Central memory CD8-positive, alpha-beta T cell (primary cell): ENCODE data around the gene GIGYF2.
"Not testable (repeated sequence)": the region's sequence is repeated elsewhere in the genome, so short reads cannot be mapped to it uniquely, and the experiment has no call there.

Source experiments
- ATAC-seq: fragments of 150-1000 bp; cut with Tn5 transposase; replicated peaks from 2 replicates; pipeline ENCODE4 v1.10.0; 2022; ENCODE audit warnings: mild to moderate bottlenecking, moderate FRiP score, moderate number of reproducible peaks; ENCODE audit not compliant: poor library complexity, severe bottlenecking; ENCODE audit errors: extremely low read depth
- DNase-seq, 2 donors: peaks; one replicate each; pipeline ENCODE4 v3.0.0; 2021; ENCODE audit warnings: low spot score in 2 of 2
- H3K27ac Mint-ChIP-seq: one replicate; pipeline ENCODE4 v1.8.0; 2022; ENCODE audit warnings: low read depth, mild to moderate bottlenecking, moderate library complexity, mixed read lengths
- H3K27me3 Mint-ChIP-seq: one replicate; pipeline ENCODE4 v1.8.0; 2022; ENCODE audit warnings: mixed read lengths
- H3K36me3 Mint-ChIP-seq: one replicate; pipeline ENCODE4 v1.8.0; 2022; ENCODE audit warnings: mild to moderate bottlenecking, moderate library complexity, mixed read lengths; ENCODE audit not compliant: insufficient read depth
- H3K4me1 Mint-ChIP-seq: one replicate; pipeline ENCODE4 v1.8.0; 2022; ENCODE audit warnings: mixed read lengths
- H3K4me3 Mint-ChIP-seq: one replicate; pipeline ENCODE4 v1.8.0; 2022; ENCODE audit warnings: mild to moderate bottlenecking, moderate library complexity, mixed read lengths
- H3K9me3 Mint-ChIP-seq: one replicate; pipeline ENCODE4 v1.8.0; 2022; ENCODE audit warnings: mixed read lengths

Gene GIGYF2

DNA sequence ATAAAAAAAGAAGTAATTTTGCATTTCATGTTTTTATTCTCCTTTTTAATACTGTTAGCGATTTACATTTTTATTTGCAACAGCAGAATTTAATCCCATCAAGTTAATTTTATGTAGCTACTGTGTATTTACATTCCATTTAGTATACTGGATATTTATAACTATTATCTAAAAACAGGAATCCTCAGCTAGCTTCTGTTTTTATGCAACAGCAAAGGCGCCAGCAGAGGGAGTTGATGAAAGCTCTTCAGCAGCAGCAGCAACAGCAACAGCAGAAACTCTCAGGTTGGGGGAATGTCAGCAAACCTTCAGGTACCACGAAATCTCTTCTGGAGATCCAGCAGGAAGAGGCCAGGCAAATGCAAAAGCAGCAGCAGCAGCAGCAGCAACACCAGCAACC lies 146.7 kb downstream of the GIGYF2 start:
- DNase-seq (no peak), ATAC-seq (no peak)
- no peaks in the 10 kb centered on the region for H3K9me3 Mint-ChIP-seq
- no peaks in the 10 kb centered on the region for H3K27me3 Mint-ChIP-seq
- H3K4me1 Mint-ChIP-seq: peaks cover 10% of the 10 kb centered on the region
- H3K4me3 Mint-ChIP-seq: no peak overlapping the region
- H3K36me3 Mint-ChIP-seq: peaks cover 74% of the 10 kb centered on the region
- H3K27ac Mint-ChIP-seq: no peak overlapping the region

GRCh38 chr2:232846055-232846454 lies 148.9 kb downstream of the GIGYF2 start:
- Mint-ChIP-seq H3K27ac (no peak overlapping the region), H3K4me1 (no peaks in the 10 kb centered on the region), H3K4me3 (no peak overlapping the region), H3K27me3 (no peaks in the 10 kb centered on the region), H3K9me3 (no peaks in the 10 kb centered on the region), H3K36me3 (peaks cover 71% of the 10 kb centered on the region)
- no peak for ATAC-seq
- DNase-seq: no peak

DNA sequence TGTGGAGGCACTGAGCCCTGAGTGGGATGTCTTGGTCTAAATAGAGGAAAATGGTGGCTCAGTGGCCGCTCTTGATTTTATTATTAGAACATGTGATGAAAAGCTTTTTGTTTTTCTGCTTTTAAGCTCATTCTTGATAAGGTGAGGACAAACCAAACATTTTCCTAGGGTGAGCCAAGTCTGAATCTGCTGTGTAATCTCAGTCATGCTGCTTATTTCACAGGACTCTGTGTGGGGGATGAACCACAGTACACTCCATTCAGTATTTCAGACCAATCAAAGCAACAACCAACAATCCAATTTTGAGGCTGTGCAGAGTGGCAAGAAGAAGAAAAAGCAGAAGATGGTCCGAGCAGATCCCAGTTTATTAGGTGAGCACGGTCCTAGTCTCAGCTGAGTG lies 152.9 kb downstream of the GIGYF2 start:
- Mint-ChIP-seq H3K36me3 (peaks cover 48% of the 10 kb centered on the region), H3K27ac (no peak overlapping the region), H3K4me3 (no peak overlapping the region), H3K9me3 (no peaks in the 10 kb centered on the region), H3K4me1 (no peaks in the 10 kb centered on the region), H3K27me3 (no peaks in the 10 kb centered on the region)
- DNase-seq (no peak), ATAC-seq (no peak)

- ATAC-seq, H3K9me3 Mint-ChIP-seq, H3K27ac Mint-ChIP-seq, H3K4me3 Mint-ChIP-seq, H3K4me1 Mint-ChIP-seq, DNase-seq, H3K27me3 Mint-ChIP-seq: not testable (repeated sequence)
- H3K36me3 Mint-ChIP-seq: peaks cover 53% of the 10 kb centered on the region
Observed at GRCh38 chr2:232852081-232852480, 154.9 kb downstream of the GIGYF2 start.

DNA sequence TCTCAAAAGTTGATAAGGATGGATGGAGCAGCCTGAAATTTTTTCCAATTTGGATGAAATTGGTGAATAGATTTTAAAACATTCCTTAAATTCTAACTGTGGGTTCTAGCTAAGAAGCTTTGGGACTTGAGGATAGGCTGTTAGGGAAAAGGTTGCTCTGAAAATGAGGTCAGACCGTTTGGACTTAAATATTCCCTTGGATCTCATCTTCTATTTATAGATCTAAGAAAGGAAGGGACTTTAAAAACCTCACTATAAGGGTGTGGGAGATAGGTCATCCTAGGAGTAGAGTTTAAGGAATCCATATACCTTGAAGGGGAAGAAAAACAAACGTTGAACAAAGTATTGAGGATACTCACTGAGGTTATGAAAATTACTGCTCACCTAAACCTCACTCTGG lies 155.5 kb downstream of the GIGYF2 start:
- Mint-ChIP-seq H3K27ac (no peak overlapping the region), H3K4me1 (no peaks in the 10 kb centered on the region), H3K9me3 (no peaks in the 10 kb centered on the region), H3K4me3 (no peak overlapping the region), H3K27me3 (no peaks in the 10 kb centered on the region), H3K36me3 (peaks cover 54% of the 10 kb centered on the region)
- DNase-seq (no peak), ATAC-seq (no peak)

GRCh38 chr2:232854082-232854481 lies 157.0 kb downstream of the GIGYF2 start:
- Mint-ChIP-seq H3K4me3 (no peak overlapping the region), H3K27ac (no peak overlapping the region), H3K4me1 (no peaks in the 10 kb centered on the region), H3K27me3 (no peaks in the 10 kb centered on the region), H3K9me3 (no peaks in the 10 kb centered on the region), H3K36me3 (peaks cover 50% of the 10 kb centered on the region)
- ATAC-seq: no peak
- no peak for DNase-seq

- no peak overlapping the region for H3K4me3 Mint-ChIP-seq
- peak overlapping the region; percentile 34 for H3K27ac Mint-ChIP-seq
- H3K36me3 Mint-ChIP-seq: peaks cover 37% of the 10 kb centered on the region
- H3K9me3 Mint-ChIP-seq: no peaks in the 10 kb centered on the region
- DNase-seq (no peak), ATAC-seq (no peak)
- H3K4me1 Mint-ChIP-seq: no peaks in the 10 kb centered on the region
- no peaks in the 10 kb centered on the region for H3K27me3 Mint-ChIP-seq
Observed at GRCh38 chr2:232857158-232857563, 160.0 kb downstream of the GIGYF2 start.

DNA sequence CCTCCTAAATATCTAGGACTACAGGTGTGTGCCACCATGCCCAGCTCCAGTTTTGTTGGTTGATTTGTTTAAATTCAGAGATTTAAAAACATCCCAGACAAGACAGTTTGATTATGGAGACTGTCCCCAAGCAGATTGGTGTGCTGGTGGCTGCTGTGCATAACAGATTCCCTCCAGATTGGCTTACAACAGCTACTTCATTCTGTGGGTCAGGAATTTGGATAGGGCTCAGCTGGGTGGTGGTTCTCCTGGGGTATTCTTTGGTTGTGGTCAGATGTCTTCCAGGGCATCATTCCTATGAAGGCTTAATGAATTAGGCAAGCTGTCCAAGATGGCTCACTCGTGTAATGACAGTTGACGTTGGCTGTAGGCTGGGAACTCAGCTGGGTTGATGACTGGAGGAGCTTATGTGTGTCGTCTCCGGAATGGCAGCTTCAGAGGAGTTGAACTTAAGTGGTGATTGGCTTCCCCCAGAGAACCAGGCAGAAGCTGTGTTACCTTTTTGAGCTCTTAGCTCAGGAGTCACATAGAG lies 162.3 kb downstream of the GIGYF2 start:
- Mint-ChIP-seq H3K4me1 (no peaks in the 10 kb centered on the region), H3K4me3 (no peak overlapping the region), H3K9me3 (no peaks in the 10 kb centered on the region), H3K27ac (peak overlapping the region; percentile 47), H3K36me3 (peaks cover 34% of the 10 kb centered on the region), H3K27me3 (no peaks in the 10 kb centered on the region)
- DNase-seq: no peak
- no peak for ATAC-seq

GRCh38 chr2:232860593-232861241 lies 163.6 kb downstream of the GIGYF2 start:
- Mint-ChIP-seq H3K36me3 (peaks cover 28% of the 10 kb centered on the region), H3K27me3 (no peaks in the 10 kb centered on the region), H3K27ac (no peak overlapping the region), H3K4me3 (no peak overlapping the region), H3K4me1 (no peaks in the 10 kb centered on the region), H3K9me3 (no peaks in the 10 kb centered on the region)
- DNase-seq: no peak
- no peak for ATAC-seq

DNA sequence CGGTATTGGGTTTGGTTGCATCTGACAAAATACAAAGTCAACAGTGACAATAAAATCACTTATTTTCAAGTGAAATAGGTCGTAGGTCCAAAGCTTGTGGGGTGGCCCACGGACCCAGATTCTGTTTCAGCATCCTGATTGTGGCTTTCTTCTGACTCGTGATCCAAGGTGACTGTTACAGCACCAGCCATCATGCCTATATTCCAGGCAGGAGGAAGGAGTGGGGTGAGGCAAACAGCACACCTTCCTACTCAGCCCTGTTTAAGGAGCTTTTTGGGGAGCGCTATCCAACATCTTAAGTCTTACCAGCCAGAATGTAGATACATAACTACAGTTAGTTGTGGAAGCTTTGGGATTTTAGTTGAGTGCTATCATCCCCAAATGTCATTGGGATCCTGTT lies 164.2 kb downstream of the GIGYF2 start:
- Mint-ChIP-seq H3K27ac (no peak overlapping the region), H3K4me3 (no peak overlapping the region), H3K36me3 (peaks cover 21% of the 10 kb centered on the region), H3K27me3 (no peaks in the 10 kb centered on the region), H3K4me1 (no peaks in the 10 kb centered on the region), H3K9me3 (no peaks in the 10 kb centered on the region)
- ATAC-seq (no peak), DNase-seq (no peak)

DNA sequence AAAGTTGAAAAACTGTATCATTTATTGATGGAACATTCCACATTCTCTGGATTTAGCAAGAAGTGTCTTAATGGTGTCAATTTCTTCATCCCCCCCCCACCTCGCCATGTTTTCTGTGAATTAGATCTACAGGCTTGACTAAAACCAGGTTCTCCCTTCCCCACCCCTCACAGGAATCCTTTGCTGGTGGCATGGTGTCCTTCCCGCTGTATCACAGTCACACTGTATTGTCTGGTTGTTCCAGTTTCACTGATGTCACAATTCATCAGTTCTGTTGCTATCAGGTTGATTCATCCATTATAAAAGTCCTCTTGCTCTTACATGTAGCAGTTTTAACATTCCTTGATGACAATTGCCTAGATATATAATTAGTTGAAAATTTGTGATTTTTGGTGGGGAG lies 166.9 kb downstream of the GIGYF2 start:
- Mint-ChIP-seq H3K4me3 (no peak overlapping the region), H3K4me1 (peaks cover under 1% of the 10 kb centered on the region), H3K36me3 (peaks cover 4% of the 10 kb centered on the region), H3K9me3 (no peaks in the 10 kb centered on the region), H3K27me3 (no peaks in the 10 kb centered on the region), H3K27ac (no peak overlapping the region)
- no peak for DNase-seq
- ATAC-seq: no peak

DNA sequence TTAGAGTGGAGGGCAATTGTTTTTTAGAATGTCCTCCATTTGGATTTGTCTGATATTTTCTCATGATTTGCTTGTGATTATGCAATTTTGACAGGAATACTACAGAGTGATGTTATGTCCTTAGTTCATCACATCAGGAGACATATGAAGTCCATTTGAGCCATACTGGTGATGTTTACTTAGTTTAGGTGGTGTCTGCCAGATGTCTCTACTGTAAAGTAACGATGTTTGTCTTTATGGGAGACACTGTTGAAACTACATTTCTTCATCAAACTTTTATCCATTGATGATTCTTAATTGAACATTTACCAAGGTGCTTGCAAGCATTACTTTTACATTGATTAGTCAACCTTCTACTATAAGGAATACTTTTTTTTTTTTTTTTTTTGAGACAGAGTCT lies 168.0 kb downstream of the GIGYF2 start:
- Mint-ChIP-seq H3K36me3 (peaks cover 2% of the 10 kb centered on the region), H3K27me3 (no peaks in the 10 kb centered on the region), H3K4me1 (peaks cover 6% of the 10 kb centered on the region), H3K9me3 (no peaks in the 10 kb centered on the region), H3K4me3 (no peak overlapping the region), H3K27ac (no peak overlapping the region)
- no peak for ATAC-seq
- no peak for DNase-seq

DNA sequence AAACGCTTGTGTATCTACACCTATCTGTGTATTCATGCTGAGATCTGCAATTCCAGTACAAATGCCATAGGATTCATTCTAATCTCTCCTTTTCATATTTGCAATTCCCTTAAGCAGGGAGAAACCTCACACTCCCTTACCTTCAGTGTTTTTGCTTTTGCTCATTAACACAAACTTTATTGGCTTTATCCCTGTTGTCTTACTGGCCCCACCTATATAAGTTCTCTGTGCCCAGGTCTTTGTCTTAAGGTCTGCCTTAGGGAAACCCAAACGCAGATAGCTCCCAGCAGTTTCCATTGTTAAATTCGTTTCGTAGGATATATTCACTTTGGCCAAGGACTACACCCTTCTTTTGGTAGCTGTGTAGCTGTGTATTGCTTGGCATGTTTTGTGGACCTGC lies 169.0 kb downstream of the GIGYF2 start:
- Mint-ChIP-seq H3K4me1 (peaks cover 6% of the 10 kb centered on the region), H3K9me3 (no peaks in the 10 kb centered on the region), H3K36me3 (peaks cover 2% of the 10 kb centered on the region), H3K4me3 (no peak overlapping the region), H3K27ac (no peak overlapping the region), H3K27me3 (no peaks in the 10 kb centered on the region)
- DNase-seq (no peak), ATAC-seq (no peak)
